GM18517 (cell line): Measurements from ENCODE around the gene SMPD2.

ENCODE experiments used
- ATAC-seq: cut with Tn5 transposase; IDR thresholded peaks from one replicate; pipeline ENCODE4 v1.9.1; 2021; ENCODE audit warnings: mild to moderate bottlenecking, moderate library complexity; ENCODE audit not compliant: unreplicated experiment

SMPD2 gene

GRCh38 chr6:109440331-109441068 lies at the start of gene SMPD2, which contains the start of gene PPIL6:
TSS of gene SMPD2 (plus strand) at chr6:109440724. CDS start at chr6:109441122, 398 bp downstream.
TSS of gene PPIL6 (minus strand) at chr6:109440628. CDS start at chr6:109440590, 38 bp downstream.
- ATAC-seq: peak; percentile 77

- no peak for ATAC-seq
These were observed 47.2 kb upstream of the SMPD2 start for GRCh38 chr6:109393157-109393885.

- ATAC-seq: no peak
These were observed 46.6 kb upstream of the SMPD2 start for GRCh38 chr6:109393886-109394281.

- no peak for ATAC-seq
These were observed 44.3 kb upstream of the SMPD2 start for GRCh38 chr6:109396046-109396718.

GRCh38 chr6:109397020-109397419 lies 43.5 kb upstream of the SMPD2 start:
- no peak for ATAC-seq

GRCh38 chr6:109406196-109406595 lies 34.3 kb upstream of the SMPD2 start:
- ATAC-seq: no peak

GRCh38 chr6:109411034-109411433 lies 29.5 kb upstream of the SMPD2 start:
- ATAC-seq: no peak

GRCh38 chr6:109417646-109418045 lies 22.9 kb upstream of the SMPD2 start:
- no peak for ATAC-seq

GRCh38 chr6:109420751-109421150 lies 19.8 kb upstream of the SMPD2 start:
- ATAC-seq: no peak

GRCh38 chr6:109421184-109421583 lies 19.3 kb upstream of the SMPD2 start:
- ATAC-seq: no peak

GRCh38 chr6:109424946-109425345 lies 15.6 kb upstream of the SMPD2 start:
- no peak for ATAC-seq

- ATAC-seq: no peak
These were observed 11.5 kb upstream of the SMPD2 start for GRCh38 chr6:109428889-109429477.

- no peak for ATAC-seq
These were observed 11.0 kb upstream of the SMPD2 start for GRCh38 chr6:109429496-109429895.

GRCh38 chr6:109434456-109434855 lies 6.1 kb upstream of the SMPD2 start:
- no peak for ATAC-seq

GRCh38 chr6:109436041-109436440 lies 4.5 kb upstream of the SMPD2 start:
- no peak for ATAC-seq

- peak; percentile 26 for ATAC-seq
These were observed 719 bp downstream of the SMPD2 start for GRCh38 chr6:109441069-109441816.

- ATAC-seq: no peak
These were observed 1.9 kb downstream of the SMPD2 start for GRCh38 chr6:109442393-109442924.

GRCh38 chr6:109443425-109443950 lies 3.0 kb downstream of the SMPD2 start:
- no peak for ATAC-seq

- no peak for ATAC-seq
These were observed 4.9 kb downstream of the SMPD2 start for GRCh38 chr6:109445382-109445781.

GRCh38 chr6:109446072-109446471 lies 5.5 kb downstream of the SMPD2 start:
- no peak for ATAC-seq
